Colonic mucosa (tissue), 4 donors: ENCODE data around the gene FAM153A. TPM values are rescaled to one million over a fixed set of nuclear protein-coding genes. Genes with fewer than 3 reads are reported as not detected.
A peak's percentile ranks its signal among the peaks of the same experiment; 100 is the strongest.
"Not testable (repeated sequence)": the region's sequence is repeated elsewhere in the genome, so short reads cannot be mapped to it uniquely, and the experiment has no call there.

ENCODE experiments used
- DNase-seq: peaks from one replicate; pipeline ENCODE4 v3.0.0-alpha.2; 2020
- H3K27ac ChIP-seq: fragments of 200-600 bp; one replicate; pipeline ENCODE4 v1.8.0; 2021
- H3K27me3 ChIP-seq: fragments of 200-600 bp; one replicate; pipeline ENCODE4 v1.8.0; 2021
- H3K36me3 ChIP-seq: fragments of 200-600 bp; one replicate; pipeline ENCODE4 v1.8.0; 2021
- H3K4me1 ChIP-seq: fragments of 200-600 bp; one replicate; pipeline ENCODE4 v1.8.0; 2021; ENCODE audit warnings: mild to moderate bottlenecking
- H3K4me3 ChIP-seq: fragments of 200-600 bp; one replicate; pipeline ENCODE4 v1.8.0; 2021
- H3K9ac ChIP-seq, 2 donors: one replicate each; pipeline ENCODE4 v1.7.0; 2013; ENCODE audit warnings: control low read depth in 2 of 2, low read depth in 2 of 2, low read length in 2 of 2
- H3K9me3 ChIP-seq: fragments of 200-600 bp; one replicate; pipeline ENCODE4 v1.8.0; 2021
- intact Hi-C: fragments of 100-400 bp; cut with DNase I; formaldehyde crosslinking; loops from one replicate; pipeline ENCODE4 v1.14.1; 2022
- total RNA-seq, 2 donors: library from RNA; stranded (reverse); fragmentation: NEBNext Ultra II Directional in 1 of 2; extraction: Animal tissue kit (Norgen Biotek cat#: 25700) in 1 of 2; gene quantifications; one replicate each; pipeline ENCODE4 v1.2.1, GENCODE V29; 2021
- donor health status: healthy.
- donor health status: DM: no; HTN: no; CAD: no.
- donor health status: DM: no; HTN: no; CAD: no.

FAM153A gene
- total RNA-seq, 2 donors from 2014 or later: 0.52 to 4.4 TPM

- H3K36me3 ChIP-seq, intact Hi-C loops, H3K27ac ChIP-seq, H3K9me3 ChIP-seq, DNase-seq, H3K4me1 ChIP-seq, H3K4me3 ChIP-seq, H3K9ac ChIP-seq, H3K27me3 ChIP-seq: not testable (repeated sequence)
Observed at GRCh38 chr5:177695356-177695930, 87.3 kb downstream of the FAM153A start.

DNA sequence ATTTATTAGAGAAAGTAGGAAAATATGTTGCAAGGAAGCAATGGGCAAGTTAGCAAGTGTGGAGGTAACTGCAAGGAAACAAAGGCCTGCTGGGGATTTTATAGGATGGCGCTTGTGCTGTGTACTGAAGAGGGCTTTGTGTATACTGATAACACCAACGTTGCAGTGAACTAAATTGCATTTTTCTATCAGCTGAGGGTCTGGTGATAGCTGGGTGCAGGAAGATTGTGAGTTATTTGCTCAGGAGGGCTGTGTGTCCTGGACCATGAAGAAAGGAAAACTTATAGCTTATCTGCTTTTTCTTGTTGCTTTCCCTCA is 88.2 kb downstream of the FAM153A start:
- H3K36me3 ChIP-seq, H3K9ac ChIP-seq, DNase-seq, H3K4me3 ChIP-seq, intact Hi-C loops, H3K9me3 ChIP-seq, H3K4me1 ChIP-seq, H3K27ac ChIP-seq, H3K27me3 ChIP-seq: not testable (repeated sequence)

DNA sequence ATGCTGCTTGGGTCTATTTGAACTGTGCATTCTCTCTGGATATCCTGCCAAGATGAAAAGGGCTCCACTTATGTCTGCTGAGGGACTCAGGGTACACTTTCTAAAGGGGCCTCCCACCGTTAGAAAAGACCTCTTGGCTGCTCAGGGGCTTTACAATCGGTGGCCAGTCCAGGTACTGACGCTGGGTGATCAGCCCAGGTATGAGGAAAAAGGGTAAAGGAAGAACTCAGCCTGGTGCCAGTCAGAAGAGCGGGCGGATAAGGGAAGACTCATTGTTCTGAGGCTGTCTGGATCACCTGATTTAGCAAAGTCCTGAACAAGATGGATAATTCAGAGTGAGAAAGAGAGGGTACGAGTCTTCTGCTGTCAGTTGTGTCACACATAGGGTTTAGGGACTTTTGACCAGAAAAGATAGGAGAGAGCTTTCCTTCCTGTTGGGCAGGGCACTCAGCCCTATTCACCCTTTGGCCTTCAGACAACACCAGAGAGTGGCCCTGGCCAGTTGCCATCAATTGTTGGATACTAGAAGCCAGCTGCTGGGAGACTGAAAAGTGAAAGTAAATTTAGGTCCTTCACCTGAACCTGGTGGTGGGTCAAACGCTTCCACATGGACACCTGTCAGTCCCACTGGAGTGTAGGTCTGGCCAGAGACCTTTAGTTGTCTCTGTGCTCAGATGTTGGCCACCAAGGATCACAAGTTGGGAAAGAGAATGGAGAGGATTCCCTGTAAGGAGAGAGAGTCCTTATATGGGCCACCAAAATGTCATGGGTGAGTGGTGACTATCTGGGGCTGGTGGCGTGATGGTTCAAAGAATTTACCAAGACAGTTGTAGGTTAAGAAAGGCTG is 88.8 kb downstream of the FAM153A start:
- H3K4me3 ChIP-seq, H3K27ac ChIP-seq, H3K27me3 ChIP-seq, H3K9ac ChIP-seq, intact Hi-C loops, H3K4me1 ChIP-seq, H3K36me3 ChIP-seq, H3K9me3 ChIP-seq: not testable (repeated sequence)
- peak; percentile 90 for DNase-seq

DNA sequence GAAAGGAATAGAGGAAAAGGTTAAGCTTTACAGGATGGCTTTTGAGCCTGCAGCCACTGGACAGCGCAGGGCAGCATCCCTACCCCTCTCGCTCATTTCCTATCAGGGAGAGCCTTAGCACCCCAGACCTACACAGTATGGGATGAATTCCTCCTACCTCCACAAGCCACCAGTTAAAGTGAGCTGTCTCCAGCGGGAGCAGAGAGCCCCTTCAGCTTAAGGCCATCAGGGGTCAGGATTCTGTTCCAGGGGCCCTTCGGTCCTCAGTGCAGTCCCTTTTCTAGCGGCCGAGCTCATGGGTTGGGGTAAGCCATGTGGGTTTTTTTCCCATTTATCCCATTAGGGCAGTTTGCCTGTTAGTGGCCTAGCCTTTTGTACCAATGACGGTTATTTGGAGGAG is 89.7 kb downstream of the FAM153A start:
- H3K4me3 ChIP-seq, H3K4me1 ChIP-seq, H3K27me3 ChIP-seq, H3K9ac ChIP-seq, H3K9me3 ChIP-seq, H3K27ac ChIP-seq, intact Hi-C loops, DNase-seq, H3K36me3 ChIP-seq: not testable (repeated sequence)

GRCh38 chr5:177692507-177692906 is 90.2 kb downstream of the FAM153A start:
- H3K4me1 ChIP-seq, H3K9me3 ChIP-seq, H3K27me3 ChIP-seq, intact Hi-C loops, DNase-seq, H3K27ac ChIP-seq, H3K36me3 ChIP-seq, H3K9ac ChIP-seq, H3K4me3 ChIP-seq: not testable (repeated sequence)

DNA sequence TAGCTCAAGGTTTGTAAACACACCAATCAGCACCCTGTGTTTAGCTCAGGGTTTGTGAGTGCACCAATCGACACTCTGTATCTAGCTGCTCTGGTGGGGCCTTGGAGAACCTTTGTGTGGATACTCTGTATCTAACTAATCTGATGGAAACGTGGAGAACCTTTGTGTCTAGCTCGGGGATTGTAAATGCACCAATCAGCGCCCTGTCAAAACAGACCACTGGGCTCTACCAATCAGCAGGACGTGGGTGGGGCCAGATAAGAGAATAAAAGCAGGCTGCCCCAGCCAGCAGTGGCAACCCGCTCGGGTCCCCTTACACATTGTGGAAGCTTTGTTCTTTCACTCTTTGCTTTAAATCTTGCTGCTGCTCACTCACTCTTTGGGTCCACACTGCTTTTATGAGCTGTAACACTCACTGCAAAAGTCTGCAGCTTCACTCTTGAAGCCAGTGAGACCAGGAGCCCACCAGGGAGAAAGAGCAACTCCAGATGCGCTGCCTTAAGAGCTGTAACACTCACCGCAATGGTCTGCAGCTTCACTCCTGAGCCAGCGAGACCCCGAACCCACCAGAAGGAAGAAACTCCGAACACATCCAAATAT is 93.6 kb downstream of the FAM153A start:
- intact Hi-C loops, H3K27me3 ChIP-seq, H3K27ac ChIP-seq: not testable (repeated sequence)

GRCh38 chr5:177688091-177688490 is 94.6 kb downstream of the FAM153A start:
- H3K27ac ChIP-seq, H3K27me3 ChIP-seq, H3K9me3 ChIP-seq, H3K9ac ChIP-seq, H3K4me1 ChIP-seq, intact Hi-C loops, DNase-seq, H3K36me3 ChIP-seq, H3K4me3 ChIP-seq: not testable (repeated sequence)

More for the DNA sequence above, 93.6 kb downstream of the FAM153A start:
- not testable (repeated sequence) for H3K4me1 ChIP-seq, H3K4me3 ChIP-seq, H3K9ac ChIP-seq, DNase-seq, H3K9me3 ChIP-seq, H3K36me3 ChIP-seq

DNA sequence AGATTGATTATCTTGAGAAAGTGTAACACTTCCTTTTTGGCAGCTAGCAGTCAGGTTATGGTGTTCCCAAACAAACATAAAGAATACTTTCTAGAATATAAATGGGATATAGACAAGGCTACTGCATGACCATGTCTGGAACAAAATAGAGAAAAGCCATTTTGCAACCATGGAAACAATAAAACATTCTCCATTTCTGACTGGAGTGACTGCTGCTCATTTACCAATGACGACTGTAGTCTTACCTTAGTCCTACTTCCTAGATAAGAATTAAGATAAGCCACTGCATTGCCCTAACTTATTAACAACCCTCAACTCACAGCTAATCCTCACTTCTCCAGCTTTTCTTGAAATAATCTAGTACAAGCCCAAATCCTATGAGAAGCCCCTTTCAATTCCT is 100.8 kb downstream of the FAM153A start:
- intact Hi-C loops, H3K4me3 ChIP-seq, H3K9ac ChIP-seq, H3K9me3 ChIP-seq, H3K27me3 ChIP-seq, DNase-seq, H3K4me1 ChIP-seq, H3K27ac ChIP-seq, H3K36me3 ChIP-seq: not testable (repeated sequence)

Other genes starting within 250 kb of the FAM153A start
- 10 to 100 TPM; 39.4 to 78.6 TPM for gene FAM193B, start 228.3 kb downstream of the FAM153A start, total RNA-seq
- 100 to 1,000 TPM; 187 to 303 TPM for gene TMED9, start 190.7 kb downstream of the FAM153A start, total RNA-seq
- gene B4GALT7, start 182.8 kb downstream of the FAM153A start, total RNA-seq: 10 to 100 TPM; 19.2 to 30.3 TPM
- gene PROP1, start 213.3 kb upstream of the FAM153A start, total RNA-seq: not detected